GM12872 (cell line): ENCODE data around the gene SELL.
A peak's percentile ranks its signal among the peaks of the same experiment; 100 is the strongest.

Experiments used
- CTCF ChIP-seq: IDR thresholded peaks from 3 replicates; pipeline ENCODE4 v1.5.1; 2011; ENCODE audit warnings: low read depth, mild to moderate bottlenecking, low read length, moderate library complexity; ENCODE audit not compliant: insufficient read depth

The SELL gene

GRCh38 chr1:169699707-169700106 is 11.7 kb downstream of the SELL start:
- no peak for TF ChIP-seq CTCF

- TF ChIP-seq CTCF: no peak
These were observed 12.4 kb downstream of the SELL start for GRCh38 chr1:169698976-169699375.

GRCh38 chr1:169697755-169698154 is 13.7 kb downstream of the SELL start:
- no peak for TF ChIP-seq CTCF

- TF ChIP-seq CTCF: no peak
These were observed 14.9 kb downstream of the SELL start for GRCh38 chr1:169696273-169697100.

- TF ChIP-seq CTCF: peak; percentile 26; the same call in 1 of the 3 replicates
These were observed 16.9 kb downstream of the SELL start for GRCh38 chr1:169694304-169695075.

- no peak for TF ChIP-seq CTCF
These were observed 18.5 kb downstream of the SELL start for GRCh38 chr1:169692756-169693460.

- TF ChIP-seq CTCF: no peak
These were observed 20.9 kb downstream of the SELL start for GRCh38 chr1:169690489-169690888.
